ENCODE measurements around the gene BDH1. TPM values are rescaled to one million over a fixed set of nuclear protein-coding genes. Genes with fewer than 3 reads are reported as not detected.

BDH1 gene
- total RNA-seq, 1 experiment from 2014 or later = 57.6 TPM

- POLR2A ChIA-PET (ENCODE audit: low non-redundant PET) = no interaction called here
- no peaks in the 10 kb centered on the region for H3K27me3 ChIP-seq (replicated peaks; ENCODE audit: insufficient read depth, low read depth, low read length, poor library complexity)
- no peak overlapping the region for H3K4me3 ChIP-seq (ENCODE audit: low read depth, low read length, poor library complexity, severe bottlenecking)
- no peaks in the 10 kb centered on the region for H3K4me1 ChIP-seq (ENCODE audit: insufficient read depth, low read length, poor library complexity, severe bottlenecking)
- DNase-seq (ENCODE audit: low spot score) = no peak
- CTCF ChIA-PET = no interaction called here
- TF ChIP-seq, protein P1, sequence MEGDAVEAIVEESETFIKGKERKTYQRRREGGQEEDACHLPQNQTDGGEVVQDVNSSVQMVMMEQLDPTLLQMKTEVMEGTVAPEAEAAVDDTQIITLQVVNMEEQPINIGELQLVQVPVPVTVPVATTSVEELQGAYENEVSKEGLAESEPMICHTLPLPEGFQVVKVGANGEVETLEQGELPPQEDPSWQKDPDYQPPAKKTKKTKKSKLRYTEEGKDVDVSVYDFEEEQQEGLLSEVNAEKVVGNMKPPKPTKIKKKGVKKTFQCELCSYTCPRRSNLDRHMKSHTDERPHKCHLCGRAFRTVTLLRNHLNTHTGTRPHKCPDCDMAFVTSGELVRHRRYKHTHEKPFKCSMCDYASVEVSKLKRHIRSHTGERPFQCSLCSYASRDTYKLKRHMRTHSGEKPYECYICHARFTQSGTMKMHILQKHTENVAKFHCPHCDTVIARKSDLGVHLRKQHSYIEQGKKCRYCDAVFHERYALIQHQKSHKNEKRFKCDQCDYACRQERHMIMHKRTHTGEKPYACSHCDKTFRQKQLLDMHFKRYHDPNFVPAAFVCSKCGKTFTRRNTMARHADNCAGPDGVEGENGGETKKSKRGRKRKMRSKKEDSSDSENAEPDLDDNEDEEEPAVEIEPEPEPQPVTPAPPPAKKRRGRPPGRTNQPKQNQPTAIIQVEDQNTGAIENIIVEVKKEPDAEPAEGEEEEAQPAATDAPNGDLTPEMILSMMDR (conservative IDR thresholded peaks at IDR 0.05; ENCODE audit: low read depth, low read length) = no peak
- no peak for TF ChIP-seq EZH2 (IDR thresholded peaks at IDR 0.05; ENCODE audit: borderline replicate concordance, low read depth, low read length, poor library complexity, severe bottlenecking)
- peaks cover 32% of the 10 kb centered on the region for H3K9me3 ChIP-seq (ENCODE audit: low read depth, low read length, poor library complexity, severe bottlenecking)
- H3K36me3 ChIP-seq (ENCODE audit: insufficient read depth, low read length, poor library complexity, severe bottlenecking) = no peaks in the 10 kb centered on the region
- no TSS peak for BruUV-seq (replicated peaks)
- intact Hi-C loops (cut with micrococcal nuclease; ENCODE audit: unreplicated experiment) = no loop called here
- H3K27ac ChIP-seq (ENCODE audit: low read depth, low read length, poor library complexity, severe bottlenecking) = no peak overlapping the region
Measured at GRCh38 chr3:197562398-197563251, 6.9 kb upstream of the BDH1 start.

GRCh38 chr3:197561926-197562325, 6.2 kb upstream of the BDH1 start:
- ChIA-PET CTCF (interaction anchor here (1.0 kb wide), 1 partner anchor 37 kb away, joined by 4 read pairs; no protein-coding TSS in a partner anchor), POLR2A (ENCODE audit: low non-redundant PET) (no interaction called here)
- H3K27me3 ChIP-seq (replicated peaks; ENCODE audit: insufficient read depth, low read depth, low read length, poor library complexity) = no peaks in the 10 kb centered on the region
- peaks cover 32% of the 10 kb centered on the region for H3K9me3 ChIP-seq (ENCODE audit: low read depth, low read length, poor library complexity, severe bottlenecking)
- TF ChIP-seq, protein P1 (conservative IDR thresholded peaks at IDR 0.05; ENCODE audit: low read depth, low read length) = no peak
- TF ChIP-seq EZH2 (IDR thresholded peaks at IDR 0.05; ENCODE audit: borderline replicate concordance, low read depth, low read length, poor library complexity, severe bottlenecking) = no peak
- H3K4me1 ChIP-seq (ENCODE audit: insufficient read depth, low read length, poor library complexity, severe bottlenecking) = no peaks in the 10 kb centered on the region
- H3K36me3 ChIP-seq (ENCODE audit: insufficient read depth, low read length, poor library complexity, severe bottlenecking) = no peaks in the 10 kb centered on the region
- H3K4me3 ChIP-seq (ENCODE audit: low read depth, low read length, poor library complexity, severe bottlenecking) = no peak overlapping the region
- H3K27ac ChIP-seq (ENCODE audit: low read depth, low read length, poor library complexity, severe bottlenecking) = no peak overlapping the region
- no TSS peak for BruUV-seq (replicated peaks)
- intact Hi-C loops (cut with micrococcal nuclease; ENCODE audit: unreplicated experiment) = no loop called here
- DNase-seq (ENCODE audit: low spot score) = no peak

- intact Hi-C loops (cut with micrococcal nuclease; ENCODE audit: unreplicated experiment) = no loop called here
- Histone ChIP-seq H3K27me3 (replicated peaks; ENCODE audit: insufficient read depth, low read depth, low read length, poor library complexity) (no peaks in the 10 kb centered on the region), H3K4me1 (ENCODE audit: insufficient read depth, low read length, poor library complexity, severe bottlenecking) (no peaks in the 10 kb centered on the region), H3K36me3 (ENCODE audit: insufficient read depth, low read length, poor library complexity, severe bottlenecking) (no peaks in the 10 kb centered on the region), H3K4me3 (ENCODE audit: low read depth, low read length, poor library complexity, severe bottlenecking) (no peak overlapping the region), H3K27ac (ENCODE audit: low read depth, low read length, poor library complexity, severe bottlenecking) (no peak overlapping the region), H3K9me3 (ENCODE audit: low read depth, low read length, poor library complexity, severe bottlenecking) (peaks cover 20% of the 10 kb centered on the region)
- TF ChIP-seq, protein P1 (conservative IDR thresholded peaks at IDR 0.05; ENCODE audit: low read depth, low read length) = no peak
- TF ChIP-seq EZH2 (IDR thresholded peaks at IDR 0.05; ENCODE audit: borderline replicate concordance, low read depth, low read length, poor library complexity, severe bottlenecking) = no peak
- BruUV-seq (replicated peaks) = no TSS peak
- ChIA-PET POLR2A (ENCODE audit: low non-redundant PET) (no interaction called here), CTCF (no interaction called here)
- no peak for DNase-seq (ENCODE audit: low spot score)
Measured at GRCh38 chr3:197559651-197560050, 3.9 kb upstream of the BDH1 start.

All from A673 (cell line).